Mucosa of rectum (tissue), 2 donors: ENCODE measurements around the gene DUSP11.

Experiments used
- H3K27ac ChIP-seq, 2 donors: one replicate each; pipeline ENCODE4 v1.7.0; 2013; ENCODE audit warnings: inconsistent platforms in 2 of 2, low read depth in 2 of 2, low read length in 2 of 2
- H3K27me3 ChIP-seq, 2 donors: one replicate each; pipeline ENCODE4 v1.7.0; 2013; ENCODE audit warnings: low read length in 2 of 2; ENCODE audit not compliant: control insufficient read depth in 2 of 2, insufficient read depth in 2 of 2
- H3K36me3 ChIP-seq, 2 donors: one replicate each; pipeline ENCODE4 v1.7.0; 2013; ENCODE audit warnings: low read length in 2 of 2; ENCODE audit not compliant: control insufficient read depth in 2 of 2, insufficient read depth in 2 of 2
- H3K4me1 ChIP-seq, 2 donors: one replicate each; pipeline ENCODE4 v1.7.0; 2013; ENCODE audit warnings: low read length in 2 of 2, mild to moderate bottlenecking in 1 of 2; ENCODE audit not compliant: control insufficient read depth in 2 of 2, insufficient read depth in 2 of 2
- H3K4me3 ChIP-seq, 2 donors: one replicate each; pipeline ENCODE4 v1.7.0; 2013; ENCODE audit warnings: low read length in 2 of 2
- H3K9ac ChIP-seq, 2 donors: one replicate each; pipeline ENCODE4 v1.7.0; 2013; ENCODE audit warnings: low read length in 2 of 2, low read depth in 1 of 2, mild to moderate bottlenecking in 1 of 2
- H3K9me3 ChIP-seq, 2 donors: one replicate each; pipeline ENCODE4 v1.7.0; 2013; ENCODE audit warnings: low read length in 2 of 2; ENCODE audit not compliant: control insufficient read depth in 2 of 2
- donor health status: healthy.
- donor health status: Normal muscosa, but diverticular disease.

The DUSP11 gene

DNA sequence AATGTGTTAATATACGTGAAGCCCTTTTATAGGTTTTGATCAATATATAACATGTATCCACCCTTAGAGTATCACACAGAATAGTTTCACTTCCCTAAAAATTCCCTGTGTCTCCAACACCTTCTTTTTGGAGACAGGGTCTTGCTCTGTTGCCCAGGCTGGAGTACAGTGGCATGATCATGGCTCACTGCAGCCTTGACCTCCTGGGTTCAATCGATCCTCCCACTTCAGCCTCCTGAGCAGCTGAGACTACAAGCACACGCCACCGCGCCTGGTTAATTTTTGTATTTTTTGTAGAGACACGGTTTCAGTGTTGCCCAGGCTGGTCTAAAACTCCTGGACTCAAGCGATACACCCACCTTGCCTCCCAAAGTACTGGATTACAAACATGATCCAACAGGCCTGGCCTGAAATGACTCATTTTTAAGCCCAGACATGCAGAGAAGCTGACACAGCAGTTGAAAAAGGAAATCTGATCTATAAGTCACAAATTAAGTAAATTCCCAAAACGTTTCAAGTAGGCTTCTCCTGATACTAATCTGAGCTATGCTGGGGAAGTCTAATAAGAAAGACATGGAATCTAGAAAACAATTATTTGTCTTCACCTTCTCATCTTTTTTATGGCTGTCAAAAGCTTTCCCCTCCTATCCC lies 2.9 kb downstream of the DUSP11 start:
- H3K27me3 ChIP-seq: no peaks in the 10 kb centered on the region
- H3K9ac ChIP-seq: no peak overlapping the region
- peaks cover 36 to 45% of the 10 kb centered on the region in 2 donors for H3K36me3 ChIP-seq
- H3K9me3 ChIP-seq: no peaks in the 10 kb centered on the region
- H3K4me3 ChIP-seq: no peak overlapping the region
- peaks cover 8 to 9% of the 10 kb centered on the region in 2 donors for H3K4me1 ChIP-seq
- H3K27ac ChIP-seq: no peak overlapping the region

DNA sequence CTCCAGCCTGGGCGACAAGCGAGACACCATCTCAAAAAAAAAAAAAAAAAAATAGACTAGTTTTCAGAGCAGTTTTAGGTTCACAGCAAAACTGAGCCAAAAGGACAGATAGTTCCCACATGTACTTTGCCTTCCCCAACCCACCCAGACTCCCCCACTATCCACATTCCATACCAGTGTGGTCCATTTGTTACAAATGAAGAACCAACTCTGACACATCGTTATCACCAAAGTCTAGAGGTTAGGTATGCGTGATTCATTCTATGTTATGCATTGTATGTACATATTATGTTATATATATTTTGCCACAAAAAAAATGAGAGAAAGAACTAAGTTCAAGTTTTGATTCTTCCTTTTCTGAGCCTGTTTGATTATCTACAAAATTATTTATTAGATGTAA lies 3.5 kb downstream of the DUSP11 start:
- Histone ChIP-seq H3K36me3 (peaks cover 37 to 45% of the 10 kb centered on the region in 2 donors), H3K4me1 (peaks cover 8 to 9% of the 10 kb centered on the region in 2 donors), H3K4me3 (no peak overlapping the region), H3K27ac (no peak overlapping the region), H3K27me3 (no peaks in the 10 kb centered on the region), H3K9ac (no peak overlapping the region), H3K9me3 (no peaks in the 10 kb centered on the region)

DNA sequence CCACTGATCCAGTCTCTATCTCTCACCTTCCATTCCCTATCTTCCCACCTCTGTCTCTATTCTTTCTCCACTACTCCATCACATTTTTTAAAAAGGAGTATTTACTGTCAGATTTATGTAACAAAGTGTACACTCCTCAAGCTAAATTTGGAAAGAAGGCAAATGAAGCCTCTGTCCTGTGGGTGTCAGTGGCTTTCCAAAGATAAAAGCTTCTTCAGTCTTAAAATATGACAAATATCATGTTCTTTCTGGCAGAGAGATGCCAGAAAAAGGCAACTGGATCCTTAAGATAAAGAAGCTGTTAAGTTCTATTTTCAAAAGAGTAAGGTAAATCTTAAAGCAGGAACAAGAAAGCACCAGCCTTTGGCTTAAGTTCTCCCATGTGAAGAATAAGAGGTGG lies 7.1 kb downstream of the DUSP11 start:
- Histone ChIP-seq H3K9ac (no peak overlapping the region), H3K4me3 (no peak overlapping the region), H3K27me3 (no peaks in the 10 kb centered on the region), H3K4me1 (no peaks in the 10 kb centered on the region), H3K36me3 (peaks cover 54 to 65% of the 10 kb centered on the region in 2 donors), H3K27ac (no peak overlapping the region), H3K9me3 (no peaks in the 10 kb centered on the region)

DNA sequence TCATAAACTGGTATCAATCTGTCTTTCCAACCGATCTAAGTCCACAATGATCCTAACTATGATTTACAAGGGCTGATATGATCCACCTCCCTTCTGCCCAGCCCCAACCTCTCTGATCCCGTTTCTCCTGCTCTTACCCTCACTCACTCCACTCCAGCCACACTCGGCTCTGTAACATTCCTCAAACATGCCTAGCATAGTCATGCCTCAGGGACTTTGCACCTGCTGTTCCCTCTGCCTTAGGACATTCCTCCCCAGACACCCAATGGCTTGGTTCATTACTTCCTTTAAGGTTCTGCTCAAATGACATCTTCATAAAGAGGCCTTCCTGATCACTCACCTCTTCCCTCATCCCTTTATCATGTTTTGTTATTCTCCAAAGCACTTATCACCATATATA lies 9.2 kb downstream of the DUSP11 start:
- Histone ChIP-seq H3K27me3 (no peaks in the 10 kb centered on the region), H3K9ac (no peak overlapping the region), H3K36me3 (peaks cover 53 to 64% of the 10 kb centered on the region in 2 donors), H3K27ac (no peak overlapping the region), H3K4me1 (no peaks in the 10 kb centered on the region), H3K4me3 (no peak overlapping the region), H3K9me3 (no peaks in the 10 kb centered on the region)

DNA sequence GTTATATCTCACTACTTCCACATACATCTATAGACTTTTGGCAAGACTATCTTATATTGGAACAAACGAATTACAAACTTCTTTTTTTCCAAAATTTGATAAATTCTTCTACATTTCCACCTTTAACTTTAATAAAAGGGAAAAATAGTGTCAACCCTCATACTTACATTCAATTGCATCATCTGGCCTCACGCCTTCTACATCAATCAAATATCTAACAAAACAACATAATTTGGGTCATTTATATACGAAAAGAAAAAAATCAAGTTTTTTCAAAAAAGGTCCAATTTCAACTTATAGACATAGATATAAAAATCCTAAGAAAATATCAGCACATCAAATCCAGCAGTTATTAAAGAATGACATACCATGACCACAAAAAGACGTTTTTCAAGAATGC lies 12.9 kb downstream of the DUSP11 start:
- no peak overlapping the region for H3K27ac ChIP-seq
- peaks cover 58 to 59% of the 10 kb centered on the region in 2 donors for H3K36me3 ChIP-seq
- no peak overlapping the region for H3K4me3 ChIP-seq
- no peak overlapping the region for H3K9ac ChIP-seq
- no peaks in the 10 kb centered on the region for H3K9me3 ChIP-seq
- H3K27me3 ChIP-seq: no peaks in the 10 kb centered on the region
- no peaks in the 10 kb centered on the region for H3K4me1 ChIP-seq

DNA sequence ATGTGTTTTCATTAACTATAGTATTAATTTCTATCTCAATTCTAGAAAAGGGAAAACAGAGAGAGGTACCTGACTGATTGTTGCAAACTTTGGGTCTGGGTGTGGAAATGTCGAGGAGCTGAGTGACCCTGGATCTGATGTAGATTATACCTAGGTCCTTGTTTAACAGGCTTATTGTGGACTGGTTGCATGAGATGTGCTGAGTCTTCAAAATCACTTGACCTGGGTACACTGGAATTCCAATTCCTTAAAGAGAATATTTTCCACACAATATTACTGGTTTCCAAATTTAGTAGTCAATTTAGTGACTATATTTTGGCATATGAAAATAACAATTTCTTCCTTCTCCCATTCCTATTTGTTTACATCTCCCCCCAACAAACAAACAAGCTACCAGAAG lies 13.6 kb downstream of the DUSP11 start:
- Histone ChIP-seq H3K4me1 (no peaks in the 10 kb centered on the region), H3K9me3 (no peaks in the 10 kb centered on the region), H3K9ac (no peak overlapping the region), H3K27ac (no peak overlapping the region), H3K27me3 (no peaks in the 10 kb centered on the region), H3K4me3 (no peak overlapping the region), H3K36me3 (peaks cover 60 to 62% of the 10 kb centered on the region in 2 donors)

DNA sequence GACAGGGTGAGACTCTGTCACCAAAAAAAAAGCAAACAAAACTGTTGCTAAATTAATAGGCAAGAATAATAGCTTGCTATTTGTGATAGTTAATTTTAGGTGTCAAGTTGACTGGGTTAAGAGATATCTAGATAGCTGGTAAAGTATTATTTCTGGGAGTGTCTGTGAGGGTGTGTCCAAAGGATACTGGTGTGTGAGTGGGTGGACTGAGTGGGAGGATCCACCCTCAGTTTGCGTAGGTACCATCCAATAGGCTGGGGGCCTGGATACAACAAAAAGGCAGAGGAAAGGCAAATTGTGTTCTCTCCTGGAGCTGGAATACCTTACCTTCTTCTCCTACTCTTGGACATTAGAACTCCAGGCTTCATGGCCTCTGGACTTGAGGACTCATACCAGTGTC lies 15.0 kb downstream of the DUSP11 start:
- no peak overlapping the region for H3K9ac ChIP-seq
- no peaks in the 10 kb centered on the region for H3K9me3 ChIP-seq
- H3K36me3 ChIP-seq: peaks cover 64% of the 10 kb centered on the region in 2 donors
- no peaks in the 10 kb centered on the region for H3K27me3 ChIP-seq
- H3K27ac ChIP-seq: no peak overlapping the region
- H3K4me3 ChIP-seq: no peak overlapping the region
- H3K4me1 ChIP-seq: no peaks in the 10 kb centered on the region

DNA sequence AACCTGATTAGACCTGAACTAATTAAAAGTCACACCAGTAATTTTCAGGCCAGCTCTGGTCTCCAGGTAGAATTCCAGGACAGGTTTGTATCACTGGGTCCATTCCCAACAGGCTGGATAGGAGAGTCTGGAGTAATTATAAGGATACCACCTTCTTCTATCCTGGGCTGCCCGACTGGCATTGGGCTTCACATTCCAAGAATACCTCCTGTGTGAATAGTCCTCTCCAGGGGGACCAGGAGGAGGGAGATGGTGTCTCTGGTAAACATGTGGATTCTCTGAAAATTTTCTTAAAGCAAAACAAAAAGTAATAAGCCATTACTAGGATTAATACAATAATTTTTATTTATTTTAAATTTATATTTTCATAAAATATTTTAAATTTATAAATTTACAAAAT lies 17.3 kb downstream of the DUSP11 start:
- H3K36me3 ChIP-seq: peaks cover 64% of the 10 kb centered on the region in 2 donors
- no peak overlapping the region for H3K9ac ChIP-seq
- H3K4me1 ChIP-seq: no peaks in the 10 kb centered on the region
- H3K27me3 ChIP-seq: no peaks in the 10 kb centered on the region
- no peak overlapping the region for H3K27ac ChIP-seq
- H3K4me3 ChIP-seq: no peak overlapping the region
- no peaks in the 10 kb centered on the region for H3K9me3 ChIP-seq

DNA sequence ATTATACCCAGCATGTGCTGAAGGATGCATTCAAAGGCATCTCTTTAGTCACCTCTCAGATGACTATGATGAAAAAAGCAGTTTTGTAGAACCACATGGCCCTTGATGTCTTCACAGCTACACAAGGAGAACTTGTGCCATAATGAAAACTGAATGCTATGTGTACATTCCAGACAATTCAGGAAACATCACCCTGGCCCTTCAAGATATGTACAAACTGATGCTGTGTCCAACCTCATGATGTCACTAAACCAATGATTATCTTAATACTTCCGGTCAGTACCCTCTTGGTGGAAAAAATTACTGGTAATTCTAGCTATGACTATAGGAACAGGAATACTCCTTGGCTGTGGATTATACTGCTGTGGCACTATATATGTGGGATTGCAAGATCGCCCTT lies 20.0 kb downstream of the DUSP11 start:
- Histone ChIP-seq H3K27ac (no peak overlapping the region), H3K4me3 (no peak overlapping the region), H3K4me1 (no peaks in the 10 kb centered on the region), H3K36me3 (peaks cover 48 to 56% of the 10 kb centered on the region in 2 donors), H3K9me3 (peaks cover 0 to 2% of the 10 kb centered on the region in 2 donors), H3K27me3 (no peaks in the 10 kb centered on the region), H3K9ac (no peak overlapping the region)

DNA sequence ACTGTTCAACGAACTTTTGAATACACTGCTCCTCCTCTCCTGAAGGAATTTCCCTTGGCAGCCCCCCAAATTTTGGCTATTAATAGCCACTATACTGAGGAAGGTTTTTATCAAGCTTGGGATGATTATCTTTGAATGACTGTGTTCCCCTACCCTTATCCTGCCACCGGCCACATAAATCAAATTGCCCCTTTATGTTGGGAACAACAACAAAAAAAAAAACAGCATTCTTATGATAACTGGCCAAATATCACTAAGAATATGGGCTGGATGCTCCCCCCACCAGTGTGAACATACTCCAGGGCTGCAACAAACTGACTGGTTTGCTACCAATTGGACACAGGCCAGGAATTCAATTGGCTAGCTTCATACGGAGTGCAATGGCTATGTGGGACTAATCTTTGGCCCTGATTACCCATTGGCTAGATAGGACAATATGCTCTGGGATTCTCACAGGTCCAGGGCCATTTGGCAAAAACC lies 20.6 kb downstream of the DUSP11 start:
- Histone ChIP-seq H3K9ac (no peak overlapping the region), H3K27ac (no peak overlapping the region), H3K27me3 (no peaks in the 10 kb centered on the region), H3K36me3 (peaks cover 43 to 51% of the 10 kb centered on the region in 2 donors), H3K4me3 (no peak overlapping the region), H3K4me1 (no peaks in the 10 kb centered on the region), H3K9me3 (peaks cover 0 to 2% of the 10 kb centered on the region in 2 donors)
